Activated CD8-positive, alpha-beta memory T cell treated with anti-CD3 and anti-CD28 coated beads for 48 hours (primary cell): ENCODE measurements around the gene SKAP1.
A peak's percentile ranks its signal among the peaks of the same experiment; 100 is the strongest.

Source experiments
- DNase-seq, 3 experiments: peaks; one replicate each; pipeline ENCODE4 v3.0.0-alpha.2; 2020; ENCODE audit warnings: low read depth in 2 of 3, low spot score in 2 of 3

The SKAP1 gene

GRCh38 chr17:48123111-48123510 lies 306.9 kb downstream of the SKAP1 start:
- DNase-seq = no peak

DNA sequence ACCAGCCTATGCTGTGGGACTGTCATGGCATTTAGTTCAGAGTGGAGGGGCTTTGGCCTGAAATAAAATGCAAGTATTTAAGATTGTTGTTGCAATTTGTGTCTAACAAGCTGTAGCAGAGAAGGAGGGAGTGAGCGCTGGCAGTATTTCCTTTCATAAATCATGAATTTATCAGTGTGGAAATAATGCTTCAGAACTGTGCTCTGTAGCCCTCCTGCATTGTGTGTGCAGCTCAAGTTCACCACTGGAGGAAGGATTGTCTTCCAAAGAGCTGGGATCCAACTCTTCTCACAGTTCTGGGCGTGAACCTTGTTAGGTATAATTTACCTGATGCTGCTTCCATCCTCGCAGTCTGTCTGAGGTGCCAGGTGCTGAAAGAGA lies 307.4 kb downstream of the SKAP1 start:
- DNase-seq = no peak

- DNase-seq = no peak
Measured at GRCh38 chr17:48121923-48122664, 307.9 kb downstream of the SKAP1 start.

GRCh38 chr17:48113201-48113676 lies 316.8 kb downstream of the SKAP1 start:
- DNase-seq = no peak

DNA sequence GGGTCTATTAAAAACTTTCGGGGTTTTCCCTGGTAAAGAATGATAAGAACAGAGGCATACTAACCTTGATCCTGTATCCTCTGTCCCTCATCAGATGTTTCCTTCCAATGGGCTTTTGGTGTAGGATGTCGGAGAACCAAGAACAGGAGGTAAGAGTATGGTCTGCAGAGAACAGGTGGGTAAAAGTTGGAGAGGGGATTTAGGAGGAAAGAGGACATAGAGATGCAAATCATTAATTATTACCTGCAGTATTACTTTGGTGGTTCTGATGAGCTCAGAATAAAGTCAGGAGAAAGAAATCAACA lies 318.1 kb downstream of the SKAP1 start:
- DNase-seq = no peak

- no peak for DNase-seq
Measured at GRCh38 chr17:48110761-48111160, 319.3 kb downstream of the SKAP1 start.

DNA sequence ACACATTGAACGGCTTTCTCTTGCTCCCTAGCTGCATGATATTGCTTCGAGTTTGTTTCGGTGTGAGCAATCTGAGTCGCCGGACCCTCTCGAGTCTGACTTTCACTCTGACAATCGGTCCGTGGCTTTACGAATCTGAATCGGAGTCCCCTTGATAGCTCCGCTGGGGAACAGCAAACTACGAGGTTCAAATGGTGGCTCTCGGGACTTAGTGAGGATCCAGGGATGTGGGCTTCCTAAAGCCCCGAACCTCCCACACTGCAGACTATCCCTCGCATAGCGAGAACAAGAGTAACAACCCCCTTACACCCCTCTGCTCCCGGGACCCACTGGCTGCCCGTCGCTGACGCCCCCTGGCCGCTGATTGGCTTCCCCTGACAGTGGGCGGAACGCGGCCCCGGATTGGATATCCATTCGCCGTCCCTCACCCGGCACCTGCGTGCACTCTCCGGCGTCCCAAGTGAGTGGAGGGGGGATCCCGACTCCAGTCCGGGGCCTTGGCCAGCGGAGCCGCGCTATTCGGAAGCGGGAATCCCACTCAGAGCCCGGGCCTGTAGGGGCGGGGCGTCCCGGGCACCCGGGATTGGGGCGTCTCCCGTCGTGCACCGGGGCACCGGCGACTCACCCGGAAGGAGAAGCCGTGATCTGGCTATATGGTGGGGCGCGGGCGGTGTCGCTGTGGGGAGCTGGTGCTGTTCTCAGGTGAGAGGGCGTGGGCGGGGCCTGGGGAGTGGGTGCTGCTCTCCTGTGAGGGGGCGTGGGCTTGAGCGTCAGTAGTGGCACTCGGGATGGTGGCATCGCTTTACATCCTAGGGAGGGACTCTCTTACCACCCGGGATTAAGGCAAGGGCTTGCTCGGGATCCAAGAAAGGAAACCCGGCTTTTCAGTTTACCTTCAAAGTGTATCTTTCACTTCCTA lies 322.6 kb downstream of the SKAP1 start, which contains the start of gene SNX11:
Gene SNX11 (plus strand): TSS at position 630 of the 919 bp plus-strand sequence. CDS start 4,278 bp downstream, outside the sequence.
- DNase-seq = peak; percentile 81 to 91 (median 86)

DNA sequence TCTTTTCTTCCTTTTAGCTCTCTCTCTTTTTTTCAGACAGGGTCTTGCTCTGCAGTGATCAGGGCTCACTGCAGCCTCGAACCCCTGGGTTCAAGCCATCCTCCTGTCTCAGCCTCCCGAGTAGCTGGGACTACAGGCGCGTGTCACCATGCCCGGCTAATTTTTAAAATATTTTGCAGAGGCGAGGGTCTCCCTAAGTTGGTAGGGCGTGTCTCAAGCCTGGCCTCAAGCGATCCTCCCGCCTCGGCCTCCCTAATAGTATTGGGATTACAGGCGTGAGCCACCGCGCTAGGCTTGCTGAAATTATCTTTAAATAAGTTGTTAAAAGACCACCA lies 323.2 kb downstream of the SKAP1 start:
- no peak for DNase-seq

DNA sequence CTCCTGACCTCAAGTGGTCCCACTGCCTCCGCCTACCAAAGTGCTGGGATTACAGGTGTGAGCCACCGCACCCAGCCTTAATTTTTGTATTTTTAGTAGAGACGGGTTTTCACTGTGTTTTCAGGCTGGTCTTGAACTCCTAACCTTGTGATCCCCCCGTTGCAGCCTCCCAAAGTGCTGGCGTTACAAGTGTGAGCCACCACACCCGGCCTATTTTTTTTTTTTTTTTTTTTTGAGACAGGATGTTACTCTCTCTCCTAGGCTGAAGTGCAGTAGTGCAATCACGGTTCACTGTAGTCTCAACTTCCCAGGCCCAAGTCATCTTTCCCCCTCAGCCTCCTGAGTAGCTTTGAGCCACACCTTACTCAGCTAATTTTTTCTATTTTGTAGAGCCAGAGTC lies 325.6 kb downstream of the SKAP1 start:
- no peak for DNase-seq

DNA sequence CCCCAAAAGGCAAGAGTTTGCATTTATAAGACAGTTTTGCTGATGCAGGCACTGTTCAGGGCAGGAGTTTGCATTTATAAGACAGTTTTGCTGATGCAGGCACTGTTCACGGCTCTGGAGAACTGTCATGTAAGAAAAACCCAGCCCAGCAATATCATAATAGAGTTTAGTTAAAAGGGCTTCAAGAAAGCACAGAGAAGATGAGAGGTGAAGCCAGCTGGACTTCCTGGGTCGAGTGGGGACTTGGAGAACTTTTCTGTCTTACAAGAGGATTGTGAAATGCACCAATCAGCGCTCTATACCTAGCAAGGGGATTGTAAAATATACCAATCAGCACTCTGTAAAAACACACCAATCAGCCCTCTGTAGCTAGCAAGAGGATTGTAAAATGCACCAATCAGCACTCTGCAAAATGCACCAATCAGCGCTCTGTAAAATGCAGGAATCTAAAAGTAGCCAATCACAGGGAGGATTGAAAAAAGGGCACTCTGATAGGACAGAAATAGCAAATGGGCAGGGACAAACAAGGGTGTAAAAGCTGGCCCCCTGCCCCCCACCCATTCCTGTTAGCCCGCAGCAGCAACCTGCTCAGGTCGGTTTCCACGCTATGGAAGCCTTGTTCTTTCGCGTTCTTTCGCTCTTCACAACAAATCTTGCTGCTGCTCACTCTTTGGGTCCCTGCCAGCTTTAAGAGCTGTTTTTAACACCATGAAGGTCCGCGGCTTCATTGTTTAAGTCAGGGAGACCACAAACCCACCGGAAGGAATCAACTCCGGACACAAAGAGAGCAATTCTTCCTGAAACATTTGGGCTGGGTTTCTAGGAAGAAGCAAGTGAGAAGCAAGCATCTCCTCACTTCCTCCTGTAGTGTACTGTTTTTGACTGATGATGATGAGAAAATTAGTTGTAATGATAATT lies 327.0 kb downstream of the SKAP1 start:
- no peak for DNase-seq

GRCh38 chr17:48102043-48102750 lies 327.8 kb downstream of the SKAP1 start:
- no peak for DNase-seq

DNA sequence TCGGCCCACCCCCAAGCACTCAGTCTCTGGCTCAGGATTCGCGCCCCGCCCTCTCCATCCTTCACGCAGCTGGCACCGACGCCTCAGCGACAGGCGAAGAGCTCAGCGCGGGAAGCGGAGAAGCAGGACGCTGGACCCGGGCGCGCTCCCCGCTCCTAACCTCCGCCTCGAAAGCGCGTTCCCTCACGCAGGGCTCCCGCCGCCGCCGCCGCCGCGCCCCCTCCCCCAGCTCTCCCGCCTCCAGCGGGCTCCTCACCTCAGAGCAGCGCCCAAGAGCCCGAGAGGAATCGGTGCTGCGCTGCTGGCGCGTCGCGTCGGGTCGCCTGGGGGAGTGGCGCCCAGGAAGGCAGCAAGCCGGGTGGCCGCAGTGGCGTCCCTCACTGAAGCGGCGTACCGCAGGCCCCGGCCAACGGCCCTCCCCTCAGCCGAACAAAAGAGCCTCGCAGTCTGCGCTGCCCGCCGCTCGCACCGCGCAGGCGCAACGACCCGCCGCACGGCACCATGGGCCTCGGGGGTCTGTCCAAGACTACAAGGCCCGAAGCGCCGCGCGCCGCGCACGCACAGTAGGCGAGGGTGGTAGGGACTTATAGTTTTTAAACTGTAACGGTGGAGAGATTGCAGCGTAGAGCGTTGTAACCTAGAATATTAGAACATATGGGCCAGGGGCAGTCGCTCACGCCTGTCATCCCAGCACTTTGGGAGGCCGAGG lies 328.8 kb downstream of the SKAP1 start, which contains the start of gene CBX1:
Gene CBX1 (minus strand): TSS at position 467 of the 709 bp plus-strand sequence. CDS start 24,474 bp downstream, outside the sequence.
- DNase-seq = peak; percentile 85 to 93 (median 86)

- no peak for DNase-seq
Measured at GRCh38 chr17:48100591-48101011, 329.4 kb downstream of the SKAP1 start.

DNA sequence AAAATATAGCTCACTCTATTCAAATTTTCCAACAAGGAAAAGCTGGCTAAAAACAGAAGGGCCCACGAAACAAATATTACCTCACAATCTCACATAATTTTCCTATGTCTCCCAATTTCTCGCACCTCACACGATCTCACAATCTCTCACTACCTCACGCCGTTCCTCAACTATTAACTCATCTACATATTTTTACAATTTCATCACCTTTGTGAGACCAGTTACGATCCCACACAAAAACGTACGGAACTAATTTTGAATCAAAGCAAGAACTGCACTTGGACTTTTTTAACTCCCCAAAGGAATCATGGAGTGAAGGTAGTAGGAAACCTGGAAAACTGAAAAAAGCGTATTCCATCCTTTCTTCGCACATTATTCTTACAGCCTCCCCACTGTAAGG lies 329.9 kb downstream of the SKAP1 start:
- DNase-seq = no peak

DNA sequence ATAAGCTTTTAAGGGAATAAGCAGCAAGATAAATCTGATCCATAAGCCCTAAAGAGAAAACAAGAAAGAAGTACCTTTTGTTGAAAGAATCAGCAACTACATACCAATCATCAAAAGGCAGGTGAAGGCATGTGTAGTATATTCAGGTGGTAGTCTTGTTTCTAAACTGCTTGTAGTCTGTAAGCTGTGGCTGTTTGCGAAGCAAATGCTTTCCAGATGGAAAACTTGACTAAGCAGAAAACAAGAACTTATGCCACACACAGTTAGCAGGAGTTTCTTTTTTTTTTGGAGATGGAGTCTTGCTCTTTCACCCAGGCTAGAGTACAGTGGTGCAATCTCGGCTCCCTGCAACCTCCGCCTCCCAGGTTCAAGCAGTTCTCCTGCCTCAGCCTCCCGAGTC lies 334.4 kb downstream of the SKAP1 start:
- no peak for DNase-seq

- no peak for DNase-seq
Measured at GRCh38 chr17:48093341-48094045, 336.5 kb downstream of the SKAP1 start.

DNA sequence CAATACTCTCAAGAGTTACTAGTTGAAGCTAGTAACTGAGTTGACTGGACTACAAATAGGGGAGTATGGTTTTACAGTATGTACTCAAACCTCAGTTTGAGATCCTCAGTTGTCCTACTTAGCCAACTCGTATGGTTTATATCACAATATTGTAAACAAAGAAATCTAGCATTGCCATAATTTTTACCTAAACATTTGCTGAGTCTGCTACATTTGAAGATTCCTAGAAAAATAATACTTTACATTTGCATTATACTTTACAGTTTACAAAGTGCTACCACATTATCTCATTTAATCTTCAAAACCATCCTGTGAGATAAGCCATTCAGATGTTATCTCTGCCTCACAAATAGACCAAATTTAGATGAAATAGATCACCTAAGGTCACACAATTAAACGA lies 345.1 kb downstream of the SKAP1 start:
- no peak for DNase-seq
